NK-92 (cell line): ENCODE results near the gene FBXL5.
"Not testable (repeated sequence)": the region's sequence is repeated elsewhere in the genome, so short reads cannot be mapped to it uniquely, and the experiment has no call there.

Experiments
- DNase-seq: peaks from one replicate; lab custom pipeline; 2025; ENCODE audit not compliant: unreplicated experiment; lab: John Stamatoyannopoulos, UW

FBXL5 gene

DNA sequence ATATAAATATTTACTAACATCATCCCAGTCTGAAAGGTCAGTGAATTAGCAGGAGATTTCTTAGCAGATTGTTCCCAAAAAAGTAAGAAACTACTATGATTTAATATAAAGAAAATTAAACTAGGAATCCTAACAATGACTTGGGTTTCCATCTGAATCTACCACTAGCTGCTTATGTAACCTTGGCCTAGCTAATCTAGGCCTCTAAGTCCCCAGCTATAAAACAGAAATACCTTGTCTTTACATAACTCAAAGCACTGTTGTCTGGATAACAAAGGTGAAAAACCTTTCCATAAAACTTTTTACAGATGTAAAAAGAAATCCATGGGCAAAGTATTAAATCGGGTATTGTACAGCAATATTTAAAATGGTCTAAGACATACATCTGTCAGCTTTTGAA, 3.0 kb downstream of the FBXL5 start:
- DNase-seq: no peak

DNA sequence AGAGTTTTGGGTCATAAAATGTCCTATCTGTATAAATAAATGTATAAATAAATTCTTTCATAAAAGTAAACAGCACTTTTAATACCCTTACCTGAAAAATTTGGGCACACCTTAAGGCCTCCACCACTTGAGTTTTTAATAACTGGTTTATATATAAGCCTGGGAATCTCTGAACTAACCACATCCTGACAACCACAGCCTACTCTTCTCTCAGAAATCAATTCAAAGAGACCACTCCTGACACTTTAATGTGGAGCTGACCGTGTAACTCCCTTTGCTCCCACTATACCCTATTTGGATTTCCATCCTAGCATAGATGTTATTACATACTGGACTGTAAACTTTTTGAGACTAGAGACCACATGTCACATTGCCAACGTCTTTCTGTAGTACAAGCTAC, 3.5 kb downstream of the FBXL5 start:
- DNase-seq: no peak

DNA sequence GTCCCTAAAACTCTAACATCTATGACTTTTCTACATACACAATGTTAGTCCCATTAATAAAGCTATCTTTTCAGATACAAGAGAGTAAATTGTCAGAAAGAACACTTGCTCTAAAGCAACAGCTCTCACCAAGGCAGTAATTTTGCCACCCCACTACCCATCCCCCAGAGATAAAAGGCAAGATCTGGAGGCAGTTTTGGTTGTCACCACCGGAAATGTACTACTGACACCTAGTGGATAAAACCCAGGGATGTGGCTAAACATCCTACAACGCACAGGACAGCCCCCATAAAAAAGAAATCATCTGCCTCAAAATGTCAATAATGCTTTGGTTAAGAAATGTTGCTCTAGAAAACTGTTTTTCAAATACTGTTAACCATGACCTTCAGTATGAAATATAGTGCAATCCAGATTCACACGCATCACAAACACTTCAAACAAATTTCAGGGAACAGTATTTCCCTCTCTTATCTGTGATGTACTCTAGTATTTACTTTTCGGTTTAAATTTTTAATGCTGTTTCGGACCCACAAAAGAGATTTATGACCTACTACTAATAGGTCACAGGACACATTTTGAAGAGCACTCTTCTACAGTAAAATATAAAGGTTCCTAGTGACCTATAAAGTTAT, 5.1 kb downstream of the FBXL5 start:
- no peak for DNase-seq

- no peak for DNase-seq
These were observed 6.6 kb downstream of the FBXL5 start for GRCh38 chr4:15648600-15648999.

GRCh38 chr4:15638418-15638817, 16.7 kb downstream of the FBXL5 start:
- no peak for DNase-seq

GRCh38 chr4:15636818-15637217, 18.3 kb downstream of the FBXL5 start:
- DNase-seq: no peak

GRCh38 chr4:15617407-15617806, 37.8 kb downstream of the FBXL5 start:
- not testable (repeated sequence) for DNase-seq

DNA sequence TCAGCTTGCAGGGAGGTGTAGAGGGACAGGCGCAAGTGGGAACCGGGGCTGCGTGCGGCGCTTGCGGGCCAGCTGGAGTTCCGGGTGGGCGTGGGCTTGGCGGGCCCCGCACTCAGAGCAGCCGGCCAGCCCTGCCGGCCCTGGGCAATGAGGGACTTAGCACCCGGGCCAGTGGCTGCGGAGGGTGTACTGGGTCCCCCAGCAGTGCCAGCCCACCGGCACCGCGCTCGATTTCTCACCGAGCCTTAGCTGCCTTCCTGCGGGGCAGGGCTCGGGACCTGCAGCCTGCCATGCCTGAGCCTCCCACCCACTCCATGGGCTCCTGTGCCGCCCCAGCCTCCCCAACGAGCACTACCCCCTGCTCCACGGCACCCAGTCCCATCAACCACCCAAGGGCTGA, 40.3 kb downstream of the FBXL5 start:
- DNase-seq: not testable (repeated sequence)

- DNase-seq: no peak
These were observed 43.0 kb downstream of the FBXL5 start for GRCh38 chr4:15612136-15612535.

DNA sequence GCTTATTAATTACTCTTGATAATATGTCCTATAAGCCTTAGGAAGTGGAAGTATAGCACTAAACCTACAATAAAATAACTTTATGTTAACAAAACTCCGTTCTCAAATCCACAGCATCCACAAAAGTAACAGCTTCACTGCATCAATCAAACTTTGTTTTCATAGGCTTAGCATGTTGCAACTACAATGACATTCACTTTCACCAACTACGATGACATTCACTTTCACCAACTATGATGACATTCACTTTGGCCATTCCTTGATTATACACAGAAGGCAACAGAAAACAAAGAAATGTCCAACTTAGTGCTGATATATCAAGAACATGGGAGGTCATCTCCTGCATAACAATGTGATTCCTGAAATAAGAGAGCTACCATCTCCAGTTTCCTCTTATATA, 44.3 kb downstream of the FBXL5 start:
- no peak for DNase-seq

DNA sequence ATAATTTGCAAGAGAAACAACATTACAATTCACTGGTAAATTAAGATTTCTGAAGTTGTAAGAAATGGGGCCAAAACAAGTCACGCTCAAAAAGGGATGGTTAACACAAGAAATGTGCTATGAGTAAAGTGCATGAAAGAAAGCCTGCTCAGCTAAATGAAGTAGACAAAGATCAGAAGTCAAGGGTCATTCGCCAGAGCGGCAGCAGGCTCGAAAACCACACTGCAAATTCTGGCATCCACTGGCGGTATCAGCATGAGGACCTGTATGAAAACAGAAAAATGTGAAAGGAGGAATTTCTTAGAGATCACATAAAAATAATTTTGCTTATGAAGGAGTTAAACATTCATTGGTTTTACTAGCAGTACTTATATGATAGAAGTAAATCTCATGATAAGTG, 49.6 kb downstream of the FBXL5 start:
- DNase-seq: no peak

- DNase-seq: no peak
These were observed 53.3 kb downstream of the FBXL5 start for GRCh38 chr4:15601862-15602261.

DNA sequence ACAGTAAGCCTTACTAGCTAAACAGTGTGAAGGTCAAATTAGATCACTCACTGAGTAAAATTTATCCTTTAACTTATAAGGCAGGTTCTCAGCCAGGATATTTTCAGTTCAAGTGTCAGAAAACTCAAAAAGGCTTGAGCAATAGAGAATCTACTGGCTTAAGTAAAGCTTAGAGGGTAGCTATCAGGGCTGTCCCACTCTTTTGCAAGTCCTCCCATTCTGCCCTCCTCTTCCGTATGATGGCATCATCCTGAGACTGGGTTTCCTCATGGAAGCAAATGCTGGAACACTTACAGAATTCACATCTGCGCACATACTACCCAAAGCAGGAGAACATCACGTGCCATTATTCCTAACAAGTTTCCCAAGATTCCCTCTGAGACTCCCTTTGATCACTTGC, 55.0 kb downstream of the FBXL5 start:
- no peak for DNase-seq

GRCh38 chr4:15598644-15599043, 56.5 kb downstream of the FBXL5 start:
- DNase-seq: no peak

DNA sequence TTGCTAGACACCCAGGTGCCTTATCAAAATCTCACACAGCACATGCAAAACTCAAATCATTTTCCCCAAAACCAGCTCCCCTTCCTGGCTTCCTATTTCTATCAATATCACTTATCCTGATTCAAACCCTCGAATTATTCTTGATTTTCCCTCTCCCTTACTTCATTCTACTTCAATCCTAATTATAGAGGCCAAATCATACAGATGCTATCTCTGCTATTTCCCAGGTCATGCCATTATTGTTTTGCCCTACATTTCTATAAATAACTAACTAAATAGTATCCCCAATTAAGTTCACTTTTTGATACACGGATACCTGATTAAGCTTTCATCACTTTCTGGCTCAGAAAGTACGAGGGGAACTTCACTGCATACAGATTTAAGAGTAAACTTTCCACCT, 62.4 kb downstream of the FBXL5 start:
- DNase-seq: no peak

DNA sequence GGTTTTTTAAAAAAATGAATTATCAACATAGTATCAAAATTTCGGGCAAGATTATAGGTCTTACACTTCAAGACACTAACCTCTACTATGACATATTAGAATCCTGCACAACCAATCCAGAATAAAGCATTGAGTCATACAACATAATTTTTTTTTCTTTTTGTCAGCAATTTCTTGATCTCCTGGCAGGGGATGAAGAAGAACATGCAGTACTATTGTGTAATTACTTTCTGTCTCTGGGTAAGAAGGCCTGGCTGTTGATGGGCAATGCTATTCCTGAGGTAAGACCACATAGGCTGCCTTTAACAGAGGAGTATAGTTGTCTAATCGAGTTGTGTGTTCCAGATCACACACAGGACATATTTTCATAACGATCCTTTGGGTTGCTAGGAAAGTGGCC, 67.5 kb downstream of the FBXL5 start:
- no peak for DNase-seq

- no peak for DNase-seq
These were observed 69.1 kb downstream of the FBXL5 start for GRCh38 chr4:15586066-15586465.

- DNase-seq: no peak
These were observed 69.8 kb downstream of the FBXL5 start for GRCh38 chr4:15585331-15585730.

DNA sequence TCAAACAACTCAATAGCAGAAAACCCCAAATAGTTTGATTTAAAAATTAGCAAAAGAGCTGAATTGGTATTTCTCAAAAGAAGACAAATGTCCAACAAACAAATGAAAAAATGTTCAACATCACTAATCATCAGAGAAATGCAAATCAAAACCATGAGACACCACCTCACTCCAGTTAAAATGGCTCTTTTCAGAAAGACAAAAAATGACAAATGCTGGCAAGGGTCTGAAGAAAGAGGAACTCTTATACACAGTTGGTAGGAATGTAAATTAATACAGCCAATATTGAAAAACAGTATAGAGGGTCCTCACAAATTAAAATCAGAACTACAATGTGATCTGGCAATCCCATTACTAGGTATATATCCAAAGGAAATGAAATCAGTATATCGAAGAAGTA, 70.4 kb downstream of the FBXL5 start:
- DNase-seq: no peak

DNA sequence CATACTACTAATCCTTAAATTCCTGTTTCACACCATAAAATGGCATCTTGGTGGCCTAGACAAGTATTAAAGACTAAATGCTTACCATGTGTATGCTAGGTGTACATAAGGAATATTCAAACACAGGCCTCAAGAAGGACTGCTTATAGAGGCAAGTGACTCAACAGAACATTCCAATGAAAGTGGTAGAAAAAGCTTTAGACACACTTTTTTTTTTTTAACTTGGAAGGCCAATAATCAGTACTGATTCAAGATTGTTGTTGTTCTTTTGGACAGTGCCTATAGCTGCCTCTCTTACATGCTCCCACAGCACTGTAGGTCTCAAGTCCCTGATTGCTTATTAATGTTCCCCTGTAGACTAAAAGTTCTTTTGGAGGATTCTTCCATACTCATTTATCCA, 77.6 kb downstream of the FBXL5 start:
- no peak for DNase-seq

DNA sequence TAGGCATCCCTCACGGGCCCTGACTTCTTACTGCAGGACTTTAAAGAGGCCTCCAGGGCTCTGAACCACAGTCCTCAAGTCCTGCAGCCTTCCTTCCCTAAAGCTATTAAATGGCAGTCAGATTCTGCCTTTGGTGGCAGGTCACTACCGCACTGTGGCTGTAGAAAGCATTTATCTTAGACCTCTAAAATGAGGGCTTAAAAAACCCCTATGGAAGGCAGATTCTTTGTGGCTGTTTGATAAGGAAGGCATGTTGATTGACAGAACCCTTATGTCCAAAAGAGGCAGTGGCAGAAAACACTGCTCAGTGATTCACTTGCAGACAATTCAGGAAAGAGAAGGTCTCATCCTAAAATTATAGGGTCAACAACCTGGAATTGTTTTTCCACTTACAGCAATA, 79.2 kb downstream of the FBXL5 start:
- no peak for DNase-seq

GRCh38 chr4:15569746-15570145, 85.4 kb downstream of the FBXL5 start:
- DNase-seq: no peak

DNA sequence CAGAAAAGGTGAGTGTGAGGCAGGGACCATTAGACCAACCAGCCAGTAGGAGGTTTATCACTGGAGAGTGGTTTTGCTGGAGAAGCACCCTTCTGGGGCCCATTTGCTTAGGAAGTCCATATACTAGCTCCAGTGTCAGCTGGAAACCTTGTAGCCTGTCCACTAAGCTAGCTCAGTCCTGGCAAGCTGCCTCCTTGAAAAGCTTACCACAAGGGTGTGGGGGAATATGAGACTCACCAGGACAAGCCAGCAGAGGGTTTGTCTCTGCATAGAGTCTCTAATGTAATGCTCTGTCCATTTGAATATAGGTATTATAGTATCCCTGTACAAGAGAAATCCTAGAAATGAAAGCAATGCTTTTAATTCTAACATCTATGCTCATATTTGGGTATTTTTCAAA, 86.3 kb downstream of the FBXL5 start:
- DNase-seq: no peak

DNA sequence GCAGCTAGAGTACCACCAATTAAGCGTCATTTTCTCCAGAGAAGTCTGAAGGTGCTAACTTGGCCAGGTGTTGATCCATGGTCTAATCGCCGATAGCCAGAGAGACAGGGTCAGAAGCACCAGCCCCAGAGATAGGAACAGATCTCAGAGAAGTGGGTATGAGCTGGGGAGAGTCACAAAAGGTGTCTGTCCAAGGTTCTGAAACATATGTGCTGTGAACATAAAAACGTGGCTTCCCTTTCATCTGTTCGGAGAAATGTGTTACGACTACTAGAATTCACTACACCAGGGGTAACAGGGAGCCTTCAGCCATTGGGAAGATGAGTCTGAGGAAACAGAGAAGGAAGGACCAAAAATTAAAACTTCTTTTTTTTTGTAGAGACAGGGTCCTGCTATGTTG, 91.3 kb downstream of the FBXL5 start:
- DNase-seq: no peak
